ENCODE measurements around the gene PFAS. TPM values are rescaled to one million over a fixed set of nuclear protein-coding genes. Genes with fewer than 3 reads are reported as not detected.

Gene PFAS
- total and polyA plus RNA-seq, 10 of the 15 experiments (the other 5 are each of a cell fraction or from before 2014, with no cell fraction given) = 13.9 to 122 (median 47.2) TPM

GRCh38 chr17:8318010-8318935 lies 69.2 kb downstream of the PFAS start:
- no peaks in the 10 kb centered on the region for H3K36me3 ChIP-seq (ENCODE audit: control insufficient read depth in 2 of 2, insufficient read depth in 2 of 2, low read length in 1 of 2)
- ChIA-PET SMC1A (ENCODE audit: uncharacterized antibody, unreplicated experiment) (interaction anchor here (1.5 kb wide), 1 partner anchor 10 kb away, joined by 4 read pairs; no protein-coding TSS in a partner anchor), POLR2A (interaction anchor here (0.5 kb wide), 1 partner anchor 1147 kb away, joined by 4 read pairs; no protein-coding TSS in a partner anchor), RAD21 (ENCODE audit: unreplicated experiment) (no interaction called here), CTCF (no interaction called here)
- no peak overlapping the region for H3K4me2 ChIP-seq (ENCODE audit: control insufficient read depth, insufficient read depth)
- no peak overlapping the region for H2AFZ ChIP-seq (ENCODE audit: control insufficient read depth, low read depth, low read length)
- ATAC-seq = no peak
- H3K4me3 ChIP-seq = no peak overlapping the region
- no peak for FAIRE-seq
- H3K79me2 ChIP-seq (ENCODE audit: control insufficient read depth, insufficient read depth, low read length) = no peaks in the 10 kb centered on the region
- 57% methylated on average over 24 of the region's 24 CpGs for WGBS (ENCODE audit: insufficient coverage, insufficient replicate concordance, low lambda C conversion rate, missing lambda C conversion rate)
- H3K27me3 ChIP-seq (replicated peaks in 1 of 2; ENCODE audit: control insufficient read depth in 2 of 2, insufficient read depth in 2 of 2, low read length in 1 of 2) = peaks cover 1 to 4% of the 10 kb centered on the region in 2 experiments; a peak in 3 of 4 replicates
- H3K9ac ChIP-seq (ENCODE audit: control insufficient read depth, insufficient read depth, low read length) = no peak overlapping the region
- TF ChIP-seq RB1 (IDR thresholded peaks at IDR 0.05; ENCODE audit: borderline replicate concordance) = no peak
- no peak for TF ChIP-seq HCFC1 (IDR thresholded peaks at IDR 0.05; ENCODE audit: low read length)
- TF ChIP-seq SKIL (IDR thresholded peaks at IDR 0.05; ENCODE audit: low read depth, poor library complexity, severe bottlenecking) = no peak
- no peak for TF ChIP-seq ZNF207 (IDR thresholded peaks at IDR 0.05; ENCODE audit: borderline replicate concordance)
- no peak for TF ChIP-seq SPI1 (IDR thresholded peaks at IDR 0.05; ENCODE audit: borderline replicate concordance, insufficient read depth, low read depth, low read length)
- no peak for TF ChIP-seq EZH2 (IDR thresholded peaks at IDR 0.05; ENCODE audit: borderline replicate concordance, control insufficient read depth, low read depth, low read length)
- TF ChIP-seq ZNF384 (IDR thresholded peaks at IDR 0.05; ENCODE audit: borderline replicate concordance, low read depth, low read length) = no peak
- no peak for TF ChIP-seq SREBF2 (IDR thresholded peaks at IDR 0.05; ENCODE audit: low read length)
- TF ChIP-seq IRF4 (IDR thresholded peaks at IDR 0.05; ENCODE audit: low read depth, low read length) = no peak
- TF ChIP-seq RUNX3 (IDR thresholded peaks at IDR 0.05; ENCODE audit: low read length) = no peak
- no peak for TF ChIP-seq NFYA (IDR thresholded peaks at IDR 0.05; ENCODE audit: borderline replicate concordance, low read depth, low read length)
- no peak overlapping the region for H3K27ac ChIP-seq (ENCODE audit: control insufficient read depth, insufficient read depth)
- no peaks in the 10 kb centered on the region for H3K4me1 ChIP-seq (ENCODE audit: control insufficient read depth, insufficient read depth, low read length)
- in situ Hi-C loops (cut with MboI) = no loop called here
- no TSS peak for BruUV-seq (replicated peaks)
- no peak for DNase-seq (ENCODE audit: low read depth, low spot score)
- no peaks in the 10 kb centered on the region for H4K20me1 ChIP-seq (ENCODE audit: control insufficient read depth, insufficient read depth)
- intact Hi-C loops (cut with micrococcal nuclease; ENCODE audit: unreplicated experiment) = no loop called here
- H3K9me3 ChIP-seq (replicated peaks; ENCODE audit: control insufficient read depth, insufficient read depth, low read length) = no peaks in the 10 kb centered on the region

Other genes starting within 250 kb of the PFAS start
Only the 7 nearest of the 18 such genes appear.
- gene TMEM107, start 72.9 kb upstream of the PFAS start, total RNA-seq (2014; rRNA removed) = 38.7 and 47.6 TPM in 2 replicates
- 23.7 and 24.9 TPM in 2 replicates for gene TMEM107, start 72.9 kb upstream of the PFAS start, total RNA-seq (2014; rRNA removed; fragmentation: Illumina TruSeq; extraction: Trizol)
- 18.6 and 20.0 TPM in 2 replicates for gene TMEM107, start 72.9 kb upstream of the PFAS start, total RNA-seq (2021)
- gene TMEM107, start 72.9 kb upstream of the PFAS start, polyA plus RNA-seq (2011; rRNA removed) = 32.9 and 33.7 TPM in 2 replicates
- 7.5 and 7.9 TPM in 2 replicates for gene TMEM107, start 72.9 kb upstream of the PFAS start, polyA plus RNA-seq (2014; fragmentation: Illumina TruSeq; extraction: Trizol)
- gene TMEM107, start 72.9 kb upstream of the PFAS start, polyA plus RNA-seq (2014; fragmentation: Nextera tagmentation; extraction: Ambion mirVana) = 10 to 100 TPM; 20.8 to 27.0 TPM
- 13.0 and 15.7 TPM in 2 replicates for gene TMEM107, start 72.9 kb upstream of the PFAS start, polyA plus RNA-seq (2014; rRNA removed)
- 10 to 100 TPM; 22.5 to 23.3 TPM for gene TMEM107, start 72.9 kb upstream of the PFAS start, polyA plus RNA-seq (2016; fragmentation: Nextera tagmentation; extraction: Ambion mirVana)
- gene BORCS6, start 59.1 kb upstream of the PFAS start, total RNA-seq (2014; rRNA removed) = 11.1 and 14.1 TPM in 2 replicates
- 3.4 and 4.0 TPM in 2 replicates for gene BORCS6, start 59.1 kb upstream of the PFAS start, total RNA-seq (2014; rRNA removed; fragmentation: Illumina TruSeq; extraction: Trizol)
- 10.8 and 11.5 TPM in 2 replicates for gene BORCS6, start 59.1 kb upstream of the PFAS start, total RNA-seq (2021)
- gene BORCS6, start 59.1 kb upstream of the PFAS start, polyA plus RNA-seq (2011; rRNA removed) = 2.7 and 4.9 TPM in 2 replicates
- gene BORCS6, start 59.1 kb upstream of the PFAS start, polyA plus RNA-seq (2014; fragmentation: Illumina TruSeq; extraction: Trizol) = 0.81 and 3.2 TPM in 2 replicates
- under 1 TPM; 0.37 to 0.64 TPM for gene BORCS6, start 59.1 kb upstream of the PFAS start, polyA plus RNA-seq (2014; fragmentation: Nextera tagmentation; extraction: Ambion mirVana)
- gene BORCS6, start 59.1 kb upstream of the PFAS start, polyA plus RNA-seq (2014; rRNA removed) = 8.6 and 9.1 TPM in 2 replicates
- 10 to 100 TPM; 10.5 to 11.7 TPM for gene BORCS6, start 59.1 kb upstream of the PFAS start, polyA plus RNA-seq (2016; fragmentation: Nextera tagmentation; extraction: Ambion mirVana)
- 125 and 134 TPM in 2 replicates for gene AURKB, start 38.7 kb upstream of the PFAS start, total RNA-seq (2014; rRNA removed)
- gene AURKB, start 38.7 kb upstream of the PFAS start, total RNA-seq (2014; rRNA removed; fragmentation: Illumina TruSeq; extraction: Trizol) = 101 and 109 TPM in 2 replicates
- gene AURKB, start 38.7 kb upstream of the PFAS start, total RNA-seq (2021) = 140 and 141 TPM in 2 replicates
- gene AURKB, start 38.7 kb upstream of the PFAS start, polyA plus RNA-seq (2011; rRNA removed) = 24.7 and 52.7 TPM in 2 replicates
- 89.9 and 149 TPM in 2 replicates for gene AURKB, start 38.7 kb upstream of the PFAS start, polyA plus RNA-seq (2014; fragmentation: Illumina TruSeq; extraction: Trizol)
- 100 to 1,000 TPM; 107 to 121 TPM for gene AURKB, start 38.7 kb upstream of the PFAS start, polyA plus RNA-seq (2014; fragmentation: Nextera tagmentation; extraction: Ambion mirVana)
- gene AURKB, start 38.7 kb upstream of the PFAS start, polyA plus RNA-seq (2014; rRNA removed) = 81.5 and 106 TPM in 2 replicates
- 100 to 1,000 TPM; 187 to 209 TPM for gene AURKB, start 38.7 kb upstream of the PFAS start, polyA plus RNA-seq (2016; fragmentation: Nextera tagmentation; extraction: Ambion mirVana)
- gene CTC1, start 1.2 kb upstream of the PFAS start, total RNA-seq (2014; rRNA removed) = 13.9 and 14.6 TPM in 2 replicates
- 9.9 and 12.3 TPM in 2 replicates for gene CTC1, start 1.2 kb upstream of the PFAS start, total RNA-seq (2014; rRNA removed; fragmentation: Illumina TruSeq; extraction: Trizol)
- gene CTC1, start 1.2 kb upstream of the PFAS start, total RNA-seq (2021) = 40.7 and 45.7 TPM in 2 replicates
- gene CTC1, start 1.2 kb upstream of the PFAS start, polyA plus RNA-seq (2011; rRNA removed) = 16.9 and 26.5 TPM in 2 replicates
- gene CTC1, start 1.2 kb upstream of the PFAS start, polyA plus RNA-seq (2014; fragmentation: Illumina TruSeq; extraction: Trizol) = 25.5 and 26.4 TPM in 2 replicates
- 1 to 10 TPM; 6.6 to 7.0 TPM for gene CTC1, start 1.2 kb upstream of the PFAS start, polyA plus RNA-seq (2014; fragmentation: Nextera tagmentation; extraction: Ambion mirVana)
- 23.5 and 30.2 TPM in 2 replicates for gene CTC1, start 1.2 kb upstream of the PFAS start, polyA plus RNA-seq (2014; rRNA removed)
- 10 to 100 TPM; 27.5 to 28.5 TPM for gene CTC1, start 1.2 kb upstream of the PFAS start, polyA plus RNA-seq (2016; fragmentation: Nextera tagmentation; extraction: Ambion mirVana)
- gene RANGRF, start 39.4 kb downstream of the PFAS start, total RNA-seq (2014; rRNA removed) = 48.8 and 52.3 TPM in 2 replicates
- 26.9 and 30.1 TPM in 2 replicates for gene RANGRF, start 39.4 kb downstream of the PFAS start, total RNA-seq (2014; rRNA removed; fragmentation: Illumina TruSeq; extraction: Trizol)
- gene RANGRF, start 39.4 kb downstream of the PFAS start, total RNA-seq (2021) = 41.9 and 48.9 TPM in 2 replicates
- 37.0 and 63.3 TPM in 2 replicates for gene RANGRF, start 39.4 kb downstream of the PFAS start, polyA plus RNA-seq (2011; rRNA removed)
- gene RANGRF, start 39.4 kb downstream of the PFAS start, polyA plus RNA-seq (2014; fragmentation: Illumina TruSeq; extraction: Trizol) = 31.3 and 47.5 TPM in 2 replicates
- gene RANGRF, start 39.4 kb downstream of the PFAS start, polyA plus RNA-seq (2014; fragmentation: Nextera tagmentation; extraction: Ambion mirVana) = 100 to 1,000 TPM; 123 to 181 TPM
- 59.5 and 67.1 TPM in 2 replicates for gene RANGRF, start 39.4 kb downstream of the PFAS start, polyA plus RNA-seq (2014; rRNA removed)
- gene RANGRF, start 39.4 kb downstream of the PFAS start, polyA plus RNA-seq (2016; fragmentation: Nextera tagmentation; extraction: Ambion mirVana) = 10 to 100 TPM; 87.2 to 91.4 TPM
- 1.6 and 1.7 TPM in 2 replicates for gene SLC25A35, start 46.1 kb downstream of the PFAS start, total RNA-seq (2014; rRNA removed)
- 1.1 and 1.5 TPM in 2 replicates for gene SLC25A35, start 46.1 kb downstream of the PFAS start, total RNA-seq (2014; rRNA removed; fragmentation: Illumina TruSeq; extraction: Trizol)
- 3.4 and 4.7 TPM in 2 replicates for gene SLC25A35, start 46.1 kb downstream of the PFAS start, total RNA-seq (2021)
- 0.91 and 2.0 TPM in 2 replicates for gene SLC25A35, start 46.1 kb downstream of the PFAS start, polyA plus RNA-seq (2011; rRNA removed)
- gene SLC25A35, start 46.1 kb downstream of the PFAS start, polyA plus RNA-seq (2014; fragmentation: Illumina TruSeq; extraction: Trizol) = 2.6 and 3.2 TPM in 2 replicates
- 1 to 10 TPM; 1.2 to 2.3 TPM for gene SLC25A35, start 46.1 kb downstream of the PFAS start, polyA plus RNA-seq (2014; fragmentation: Nextera tagmentation; extraction: Ambion mirVana)
- gene SLC25A35, start 46.1 kb downstream of the PFAS start, polyA plus RNA-seq (2014; rRNA removed) = 4.2 and 4.6 TPM in 2 replicates
- 1 to 10 TPM; 1.8 to 2.2 TPM for gene SLC25A35, start 46.1 kb downstream of the PFAS start, polyA plus RNA-seq (2016; fragmentation: Nextera tagmentation; extraction: Ambion mirVana)
- not detected in 2 replicates for gene ARHGEF15, start 61.0 kb downstream of the PFAS start, total RNA-seq (2014; rRNA removed)
- gene ARHGEF15, start 61.0 kb downstream of the PFAS start, total RNA-seq (2014; rRNA removed; fragmentation: Illumina TruSeq; extraction: Trizol) = not detected in 2 replicates
- not detected in 2 replicates for gene ARHGEF15, start 61.0 kb downstream of the PFAS start, total RNA-seq (2021)
- gene ARHGEF15, start 61.0 kb downstream of the PFAS start, polyA plus RNA-seq (2011; rRNA removed) = not detected in 2 replicates
- gene ARHGEF15, start 61.0 kb downstream of the PFAS start, polyA plus RNA-seq (2014; fragmentation: Illumina TruSeq; extraction: Trizol) = not detected in 2 replicates
- not detected for gene ARHGEF15, start 61.0 kb downstream of the PFAS start, polyA plus RNA-seq (2014; fragmentation: Nextera tagmentation; extraction: Ambion mirVana)
- gene ARHGEF15, start 61.0 kb downstream of the PFAS start, polyA plus RNA-seq (2014; rRNA removed) = not detected in 2 replicates
- gene ARHGEF15, start 61.0 kb downstream of the PFAS start, polyA plus RNA-seq (2016; fragmentation: Nextera tagmentation; extraction: Ambion mirVana) = not detected

All from GM12878 (cell line).